Epithelial cell of proximal tubule (primary cell): Measurements from ENCODE around the gene PRR11. TPM values are rescaled to one million over a fixed set of nuclear protein-coding genes. Genes with fewer than 3 reads are reported as not detected.
"Not testable (repeated sequence)": the region's sequence is repeated elsewhere in the genome, so short reads cannot be mapped to it uniquely, and the experiment has no call there.

ENCODE experiments used
- DNase-seq: peaks from one replicate; pipeline ENCODE4 v3.0.0-alpha.2; 2011; ENCODE audit warnings: low read depth
- H3K4me3 ChIP-seq: 2 replicates; pipeline ENCODE4 v1.5.1; 2011; ENCODE audit warnings: low read depth, mild to moderate bottlenecking, low read length
- CTCF ChIP-seq: conservative IDR thresholded peaks from 2 replicates; pipeline ENCODE4 v1.5.1; 2012; ENCODE audit warnings: low read depth, mild to moderate bottlenecking, low read length
- total RNA-seq: library from RNA; depleted of rRNA; stranded (reverse); fragments of >200 nt; gene quantifications from 2 replicates; pipeline ENCODE4 v1.2.3, GENCODE V29; 2015

PRR11 gene
- total RNA-seq, 1 donor from 2014 or later = 54.4 TPM

GRCh38 chr17:59219370-59219769 is 63.8 kb downstream of the PRR11 start:
- no peak for TF ChIP-seq CTCF
- no peak for DNase-seq
- no peak overlapping the region for H3K4me3 ChIP-seq

- no peak for DNase-seq
- H3K4me3 ChIP-seq = peak overlapping the region; percentile 100
- no peak for TF ChIP-seq CTCF
Measured at GRCh38 chr17:59219992-59220327, 64.4 kb downstream of the PRR11 start.

GRCh38 chr17:59220328-59221158 is 65.0 kb downstream of the PRR11 start, which contains the start of gene GDPD1:
TSS of gene GDPD1 (plus strand) at chr17:59220511. CDS start at chr17:59220610, 99 bp downstream.
- peak; percentile 30 for DNase-seq
- H3K4me3 ChIP-seq = peak within 1 kb of the TSS; percentile 100
- peak; percentile 51 for TF ChIP-seq CTCF

GRCh38 chr17:59221159-59221847 is 65.8 kb downstream of the PRR11 start:
- TF ChIP-seq CTCF = no peak
- peak overlapping the region; percentile 100 for H3K4me3 ChIP-seq
- DNase-seq = no peak

- DNase-seq = no peak
Measured at GRCh38 chr17:59223813-59224212, 68.3 kb downstream of the PRR11 start.

GRCh38 chr17:59228588-59228987 is 73.0 kb downstream of the PRR11 start:
- DNase-seq, H3K4me3 ChIP-seq: not testable (repeated sequence)

More at GRCh38 chr17:59223813-59224212, 68.3 kb downstream of the PRR11 start:
- H3K4me3 ChIP-seq = no peak overlapping the region
- no peak for TF ChIP-seq CTCF

GRCh38 chr17:59230764-59231163 is 75.2 kb downstream of the PRR11 start:
- no peak for TF ChIP-seq CTCF
- DNase-seq = no peak
- H3K4me3 ChIP-seq = no peak overlapping the region
